Mucosa of descending colon (tissue), 3 donors: ENCODE data around the gene CXCR1. TPM values are rescaled to one million over a fixed set of nuclear protein-coding genes. Genes with fewer than 3 reads are reported as not detected.

Source experiments
- ATAC-seq: fragments of 200-7000 bp; cut with Tn5 transposase; one replicate; pipeline ENCODE4 v1.9.1; 2020; ENCODE audit warnings: mild to moderate bottlenecking, moderate library complexity
- DNase-seq, 3 donors: peaks; one replicate each; pipeline ENCODE4 v3.0.0-alpha.2; 2020
- H3K36me3 ChIP-seq: fragments of 200-600 bp; one replicate; pipeline ENCODE4 v1.8.0; 2021; ENCODE audit warnings: low read depth, mild to moderate bottlenecking
- H3K4me1 ChIP-seq: fragments of 200-600 bp; one replicate; pipeline ENCODE4 v1.8.0; 2021; ENCODE audit warnings: low read depth, mild to moderate bottlenecking
- H3K4me3 ChIP-seq: fragments of 200-600 bp; one replicate; pipeline ENCODE4 v1.8.0; 2021; ENCODE audit warnings: mild to moderate bottlenecking
- H3K9me3 ChIP-seq: fragments of 200-600 bp; one replicate; pipeline ENCODE4 v1.8.0; 2021; ENCODE audit warnings: mild to moderate bottlenecking
- intact Hi-C, 2 donors: fragments of 100-400 bp; cut with DNase I in 1 of 2; cut with micrococcal nuclease in 1 of 2; formaldehyde crosslinking; loops; one replicate each; pipeline versions ENCODE4 v1.11.0 to v1.11.1; 2022; cut with DNase I, micrococcal nuclease
- total RNA-seq, 3 donors: library from RNA; stranded (reverse); fragmentation: NEBNext Ultra II Directional in 2 of 3; extraction: Animal tissue kit (Norgen Biotek cat#: 25700) in 2 of 3; gene quantifications; one replicate each; pipeline versions ENCODE4 v1.2.1 to v1.2.4, GENCODE V29; 2021 to 2023
- TF ChIP-seq, protein P1 (sequence below): fragments of 200-600 bp; IDR thresholded peaks from one replicate; pipeline ENCODE4 v1.8.0; 2022; ENCODE audit warnings: antibody characterized with exemption, mild to moderate bottlenecking
- donor health status: DM: no; HTN: no; CAD: no; lungs with moderate emphysema.
- donor health status: DM: no; HTN: no; CAD: no.
- donor health status: DM: no; HTN: yes; CAD: no.

Gene CXCR1
- total RNA-seq, 3 donors from 2014 or later: 0.13 to 0.27 TPM; not detected in 1

DNA sequence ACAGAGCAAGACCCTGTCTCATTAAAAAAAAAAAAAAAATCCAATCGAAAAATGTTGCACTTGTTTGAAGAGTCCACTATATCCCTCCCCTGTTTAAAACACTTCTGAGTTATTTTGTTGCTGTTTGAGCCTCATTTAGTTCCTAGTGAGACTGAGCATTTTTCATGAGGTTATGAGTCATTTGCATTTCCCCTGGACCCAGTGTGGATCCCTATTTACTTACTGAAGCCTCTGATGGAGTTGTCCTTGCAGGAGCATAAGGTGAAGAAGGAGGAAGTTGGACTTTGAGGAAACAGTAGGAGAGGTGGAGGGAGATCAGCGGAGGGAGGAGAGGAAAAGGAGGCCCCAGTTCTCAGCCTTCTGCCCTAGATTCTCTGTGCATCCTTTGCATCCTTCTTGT is 5.1 kb downstream of the CXCR1 start:
- DNase-seq (no peak), ATAC-seq (no peak)
- no peaks in the 10 kb centered on the region for H3K36me3 ChIP-seq
- H3K9me3 ChIP-seq: no peaks in the 10 kb centered on the region
- H3K4me1 ChIP-seq: no peaks in the 10 kb centered on the region
- H3K4me3 ChIP-seq: no peak overlapping the region
- intact Hi-C loops: no loop called here
- TF ChIP-seq, protein P1, sequence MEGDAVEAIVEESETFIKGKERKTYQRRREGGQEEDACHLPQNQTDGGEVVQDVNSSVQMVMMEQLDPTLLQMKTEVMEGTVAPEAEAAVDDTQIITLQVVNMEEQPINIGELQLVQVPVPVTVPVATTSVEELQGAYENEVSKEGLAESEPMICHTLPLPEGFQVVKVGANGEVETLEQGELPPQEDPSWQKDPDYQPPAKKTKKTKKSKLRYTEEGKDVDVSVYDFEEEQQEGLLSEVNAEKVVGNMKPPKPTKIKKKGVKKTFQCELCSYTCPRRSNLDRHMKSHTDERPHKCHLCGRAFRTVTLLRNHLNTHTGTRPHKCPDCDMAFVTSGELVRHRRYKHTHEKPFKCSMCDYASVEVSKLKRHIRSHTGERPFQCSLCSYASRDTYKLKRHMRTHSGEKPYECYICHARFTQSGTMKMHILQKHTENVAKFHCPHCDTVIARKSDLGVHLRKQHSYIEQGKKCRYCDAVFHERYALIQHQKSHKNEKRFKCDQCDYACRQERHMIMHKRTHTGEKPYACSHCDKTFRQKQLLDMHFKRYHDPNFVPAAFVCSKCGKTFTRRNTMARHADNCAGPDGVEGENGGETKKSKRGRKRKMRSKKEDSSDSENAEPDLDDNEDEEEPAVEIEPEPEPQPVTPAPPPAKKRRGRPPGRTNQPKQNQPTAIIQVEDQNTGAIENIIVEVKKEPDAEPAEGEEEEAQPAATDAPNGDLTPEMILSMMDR: no peak

DNA sequence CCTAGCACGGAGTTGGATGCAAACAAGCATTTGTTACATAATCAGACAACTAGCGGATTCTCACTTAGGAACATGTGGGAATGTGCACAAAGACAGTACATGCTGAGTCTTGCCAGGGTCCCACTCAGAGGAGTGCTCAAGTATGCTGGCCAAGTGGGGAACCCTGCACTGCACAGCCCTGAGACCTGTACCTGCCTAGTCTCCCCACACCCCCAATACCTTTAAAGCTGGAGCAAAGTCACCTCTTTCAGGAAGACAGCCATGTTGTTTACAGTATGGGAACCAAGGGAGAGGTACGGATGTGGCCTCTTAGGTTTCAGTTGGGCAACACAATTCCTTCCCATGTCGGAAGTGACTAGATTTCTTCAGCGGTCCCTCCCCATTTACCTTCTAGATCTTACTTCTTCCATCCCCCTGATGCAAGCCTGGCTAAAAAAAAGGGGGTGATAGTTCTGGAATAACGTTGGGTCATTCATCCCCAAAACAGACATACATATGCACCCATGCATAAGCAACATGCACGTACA is 10.7 kb downstream of the CXCR1 start:
- intact Hi-C loops: no loop called here
- ATAC-seq (no peak), DNase-seq (no peak)
- Histone ChIP-seq H3K36me3 (no peaks in the 10 kb centered on the region), H3K4me3 (no peak overlapping the region), H3K4me1 (no peaks in the 10 kb centered on the region), H3K9me3 (no peaks in the 10 kb centered on the region)
- TF ChIP-seq, protein P1: no peak

DNA sequence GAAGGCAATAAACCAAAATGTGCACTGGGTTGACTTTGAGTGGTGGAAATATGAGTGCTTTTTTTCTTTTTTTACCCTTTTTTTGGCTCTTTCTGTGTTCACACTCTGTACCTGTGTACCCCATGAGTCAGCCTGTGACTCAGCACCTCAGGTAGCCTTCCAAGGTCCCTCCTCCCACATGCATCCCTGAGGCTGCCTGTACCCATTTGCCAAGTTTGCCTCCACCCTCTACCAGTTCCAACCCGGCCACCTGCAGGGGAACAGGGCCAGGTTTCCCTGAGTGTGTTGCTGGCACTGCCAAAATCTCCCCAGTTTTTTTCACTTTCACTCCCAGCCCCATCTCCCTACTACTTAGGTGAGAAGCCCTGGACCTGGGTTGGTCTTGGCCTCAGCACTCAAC is 14.0 kb downstream of the CXCR1 start:
- TF ChIP-seq, protein P1: no peak
- H3K36me3 ChIP-seq: no peaks in the 10 kb centered on the region
- ATAC-seq (no peak), DNase-seq (no peak)
- no peaks in the 10 kb centered on the region for H3K9me3 ChIP-seq
- intact Hi-C loops: no loop called here
- H3K4me3 ChIP-seq: no peak overlapping the region
- no peaks in the 10 kb centered on the region for H3K4me1 ChIP-seq

DNA sequence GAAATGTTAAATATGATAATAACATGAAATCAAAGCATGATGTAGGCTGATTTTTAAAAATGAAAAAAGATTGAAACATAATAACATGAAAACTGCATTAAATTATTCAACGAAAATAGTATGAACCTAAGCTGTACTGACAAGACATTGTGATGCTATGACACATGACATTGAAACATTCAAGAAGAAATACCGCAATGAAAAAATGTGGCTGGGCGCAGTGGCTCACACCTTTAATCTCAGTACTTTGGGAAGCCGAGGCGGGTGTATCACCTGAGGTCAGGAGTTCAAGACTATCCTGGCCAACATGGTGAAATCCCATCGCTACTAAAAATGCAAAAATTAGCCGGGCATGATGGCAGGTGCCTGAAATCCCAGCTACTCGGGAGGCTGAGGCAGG is 14.6 kb downstream of the CXCR1 start:
- Histone ChIP-seq H3K9me3 (no peaks in the 10 kb centered on the region), H3K4me3 (no peak overlapping the region), H3K36me3 (no peaks in the 10 kb centered on the region), H3K4me1 (no peaks in the 10 kb centered on the region)
- TF ChIP-seq, protein P1: no peak
- DNase-seq (no peak), ATAC-seq (no peak)
- intact Hi-C loops: no loop called here

DNA sequence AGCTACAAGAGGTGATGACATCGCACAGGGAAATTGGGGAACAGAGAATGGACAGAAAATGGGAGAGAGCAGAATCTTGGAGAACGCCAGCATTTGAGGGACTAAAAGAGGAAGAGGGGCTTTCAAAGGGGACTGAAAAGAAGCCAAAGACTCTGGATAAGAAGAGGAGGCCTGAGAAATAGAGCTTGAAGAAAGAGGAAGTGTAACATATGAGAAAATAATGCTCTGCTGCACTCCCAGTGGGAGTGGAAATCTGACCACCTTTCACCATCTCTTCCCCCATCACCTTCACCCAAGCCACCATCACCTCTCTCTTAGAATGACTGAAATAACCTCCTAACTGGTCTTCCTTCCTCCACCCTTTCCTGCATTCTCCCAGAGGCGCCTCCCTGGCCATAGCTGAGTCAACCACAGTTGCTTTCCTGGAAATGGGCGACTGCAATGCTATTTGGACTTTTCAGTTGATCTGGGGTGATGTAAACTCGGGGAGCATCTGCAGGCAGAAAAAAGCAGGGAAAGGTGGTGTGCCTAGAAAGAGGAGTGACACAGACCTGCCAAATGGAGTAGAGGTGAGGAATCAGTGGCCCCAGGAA is 16.8 kb downstream of the CXCR1 start:
- no peak for ATAC-seq

More for the DNA sequence above, 16.8 kb downstream of the CXCR1 start:
- no peak overlapping the region for H3K4me3 ChIP-seq
- intact Hi-C loops: no loop called here
- TF ChIP-seq, protein P1: no peak
- no peak for DNase-seq
- H3K9me3 ChIP-seq: no peaks in the 10 kb centered on the region
- no peaks in the 10 kb centered on the region for H3K36me3 ChIP-seq
- H3K4me1 ChIP-seq: no peaks in the 10 kb centered on the region
